GM23338 (cell line): ENCODE results near the gene GFPT2. TPM values are rescaled to one million over a fixed set of nuclear protein-coding genes. Genes with fewer than 3 reads are reported as not detected.

Source experiments
- ATAC-seq: fragments of 200-7000 bp; cut with Tn5 transposase; 3 replicates; pipeline ENCODE4 v1.9.1; 2020
- DNase-seq: peaks from one replicate; pipeline ENCODE4 v3.0.0-alpha.2; 2015; ENCODE audit warnings: low spot score
- H2AFZ ChIP-seq: fragments of 200-600 bp; sonication (generic); 2 replicates; pipeline ENCODE4 v1.8.0; 2016; ENCODE audit warnings: antibody characterized with exemption, mild to moderate bottlenecking, moderate library complexity
- H3F3A ChIP-seq: fragments of 200-600 bp; sonication (generic); replicated peaks from 2 replicates; pipeline ENCODE4 v1.8.0; 2017; ENCODE audit warnings: antibody characterized with exemption, mixed run types, low read depth
- H3K27ac ChIP-seq: fragments of 200-600 bp; sonication (generic); 2 replicates; pipeline ENCODE4 v1.6.1; 2016; ENCODE audit warnings: low read depth
- H3K27me3 ChIP-seq: fragments of 200-600 bp; sonication (generic); 2 replicates; pipeline ENCODE4 v1.8.0; 2016; ENCODE audit warnings: mild to moderate bottlenecking, mixed run types, moderate library complexity; ENCODE audit not compliant: insufficient read depth
- H3K36me3 ChIP-seq: fragments of 200-600 bp; sonication (generic); 2 replicates; pipeline ENCODE4 v1.8.0; 2016; ENCODE audit warnings: mild to moderate bottlenecking; ENCODE audit not compliant: insufficient read depth
- H3K4me1 ChIP-seq: fragments of 200-600 bp; sonication (generic); 2 replicates; pipeline ENCODE4 v1.8.0; 2016; ENCODE audit warnings: mild to moderate bottlenecking, moderate library complexity; ENCODE audit not compliant: insufficient read depth
- H3K4me2 ChIP-seq: fragments of 200-600 bp; sonication (generic); 2 replicates; pipeline ENCODE4 v1.7.1; 2017; ENCODE audit warnings: mixed run types
- H3K4me3 ChIP-seq: fragments of 200-600 bp; sonication (generic); 2 replicates; pipeline ENCODE4 v1.6.1; 2016; ENCODE audit warnings: mixed run types
- H3K79me2 ChIP-seq: fragments of 200-600 bp; sonication (generic); replicated peaks from 2 replicates; pipeline ENCODE4 v1.8.0; 2017; ENCODE audit warnings: mild to moderate bottlenecking; ENCODE audit not compliant: insufficient read depth
- H3K9me2 ChIP-seq: fragments of 200-600 bp; sonication (generic); 2 replicates; pipeline ENCODE4 v1.8.0; 2017; ENCODE audit not compliant: insufficient read depth
- H4K20me1 ChIP-seq: fragments of 200-600 bp; sonication (generic); replicated peaks from 2 replicates; pipeline ENCODE4 v1.8.0; 2017; ENCODE audit warnings: mild to moderate bottlenecking; ENCODE audit not compliant: insufficient read depth
- H3K27ac Mint-ChIP-seq: 2 replicates; pipeline ENCODE4 v1.8.0; 2020; ENCODE audit warnings: inconsistent platforms, mild to moderate bottlenecking, moderate library complexity, mixed read lengths
- H3K27me3 Mint-ChIP-seq: 3 replicates; pipeline ENCODE4 v1.8.0; 2022; ENCODE audit warnings: low read depth, mild to moderate bottlenecking, moderate library complexity, mixed read lengths, inconsistent platforms; ENCODE audit not compliant: insufficient read depth, poor library complexity
- H3K36me3 Mint-ChIP-seq: 3 replicates; pipeline ENCODE4 v1.8.0; 2021; ENCODE audit warnings: low read depth, mild to moderate bottlenecking, inconsistent platforms, moderate library complexity, mixed read lengths
- H3K4me1 Mint-ChIP-seq: 3 replicates; pipeline ENCODE4 v1.8.0; 2020; ENCODE audit warnings: mild to moderate bottlenecking, inconsistent platforms, mixed read lengths
- H3K4me3 Mint-ChIP-seq: 3 replicates; pipeline ENCODE4 v1.8.0; 2021; ENCODE audit warnings: moderate library complexity, mild to moderate bottlenecking, inconsistent platforms, mixed read lengths
- H3K9me3 Mint-ChIP-seq: 3 replicates; pipeline ENCODE4 v1.8.0; 2020; ENCODE audit warnings: moderate library complexity, mild to moderate bottlenecking, inconsistent platforms, mixed read lengths
- CREB1 ChIP-seq: fragments of 250-450 bp; sonication (Bioruptor Pico); IDR thresholded peaks from 2 replicates; pipeline ENCODE4 v1.5.0; 2020; ENCODE audit warnings: low read depth, mild to moderate bottlenecking, moderate library complexity
- CTCF ChIP-seq, 2 experiments: fragments of 200-600 bp in 1 of 2; sonication (generic) in 1 of 2; conservative IDR thresholded peaks; 2 replicates each; pipeline versions ENCODE4 v1.5.1 to v1.6.1; 2016 to 2017; ENCODE audit warnings: antibody characterized with exemption in 2 of 2, low read depth in 2 of 2, mild to moderate bottlenecking in 2 of 2, moderate library complexity in 1 of 2
- EZH2 ChIP-seq: fragments of 200-600 bp; sonication (generic); IDR thresholded peaks from one replicate; pipeline ENCODE4 v1.8.0; 2017; ENCODE audit warnings: antibody characterized with exemption, mild to moderate bottlenecking, low read depth; ENCODE audit not compliant: unreplicated experiment
- EZH2phosphoT487 ChIP-seq: fragments of 200-600 bp; sonication (generic); IDR thresholded peaks from one replicate; pipeline ENCODE4 v1.8.1; 2018; ENCODE audit warnings: antibody characterized with exemption; ENCODE audit not compliant: unreplicated experiment
- JUNB ChIP-seq: IDR thresholded peaks from one replicate; pipeline ENCODE4 v1.6.1; 2016; ENCODE audit warnings: antibody characterized with exemption; ENCODE audit not compliant: unreplicated experiment
- NANOG ChIP-seq: IDR thresholded peaks from 2 replicates; pipeline ENCODE4 v1.6.1; 2016; ENCODE audit warnings: antibody characterized with exemption, borderline replicate concordance
- POLR2AphosphoS5 ChIP-seq: IDR thresholded peaks from 2 replicates; pipeline ENCODE4 v1.6.1; 2016; ENCODE audit warnings: antibody characterized with exemption, low read depth
- ZNF114 ChIP-seq: fragments of 250-450 bp; sonication (Bioruptor Pico); IDR thresholded peaks from 2 replicates; pipeline ENCODE4 v1.5.0; 2020; ENCODE audit warnings: mild to moderate bottlenecking, moderate library complexity
- ZNF331 ChIP-seq: fragments of 250-450 bp; sonication (Bioruptor Pico); IDR thresholded peaks from 2 replicates; pipeline ENCODE4 v1.5.0; 2020; ENCODE audit warnings: low read depth, mild to moderate bottlenecking, moderate library complexity
- ZNF462 ChIP-seq: fragments of 250-450 bp; sonication (Bioruptor Pico); IDR thresholded peaks from 2 replicates; pipeline ENCODE4 v1.5.0; 2020; ENCODE audit warnings: mild to moderate bottlenecking, moderate library complexity
- polyA plus RNA-seq: library from polyadenylated mRNA; unstranded; fragments of >200 nt; fragmentation: Nextera tagmentation; extraction: Ambion mirVana; gene quantifications from 2 replicates; pipeline ENCODE4 v1.2.1, GENCODE V29; 2016
- total RNA-seq: library from RNA; depleted of rRNA; stranded (reverse); fragments of >200 nt; shearing (Covaris generic); gene quantifications from 2 replicates; pipeline ENCODE4 v1.2.3, GENCODE V29; 2014

The GFPT2 gene
- total and polyA plus RNA-seq, 2 experiments from 2014 or later: 82.6 to 120 TPM

- Histone ChIP-seq H3K4me3 (no peak overlapping the region), H3K27me3 (no peaks in the 10 kb centered on the region), H3K4me1 (0 out of 2 replicates have a peak, but pooled peaks cover 3% of the 10 kb centered on the region), H4K20me1 (peaks cover 8% of the 10 kb centered on the region), H3K4me2 (no peak overlapping the region), H3K79me2 (peaks cover 60% of the 10 kb centered on the region), H3K27ac (no peak overlapping the region), H3F3A (no peaks in the 10 kb centered on the region), H3K9me2 (no peaks in the 10 kb centered on the region), H2AFZ (no peak overlapping the region), H3K36me3 (peaks cover 14% of the 10 kb centered on the region; the same call in 1 of the 2 replicates)
- H3K9me3 Mint-ChIP-seq: no peaks in the 10 kb centered on the region
- peaks cover 15% of the 10 kb centered on the region; the same call in 2 of the 3 replicates for H3K4me1 Mint-ChIP-seq
- H3K36me3 Mint-ChIP-seq: peaks cover 56% of the 10 kb centered on the region
- TF ChIP-seq EZH2phosphoT487 (no peak), EZH2 (no peak), POLR2AphosphoS5 (no peak), CREB1 (CRISPR knock-in tag) (no peak)
- DNase-seq (no peak), ATAC-seq (no peak)
- H3K27ac Mint-ChIP-seq: no peak overlapping the region
- H3K27me3 Mint-ChIP-seq: peaks cover 2% of the 10 kb centered on the region
- H3K4me3 Mint-ChIP-seq: no peak overlapping the region
These were observed 70.9 kb downstream of the GFPT2 start for GRCh38 chr5:180282281-180282680.

- H3K27me3 Mint-ChIP-seq: peaks cover 2% of the 10 kb centered on the region
- no peaks in the 10 kb centered on the region for H3K9me3 Mint-ChIP-seq
- Histone ChIP-seq H3K36me3 (peaks cover 19% of the 10 kb centered on the region; the same call in 1 of the 2 replicates), H2AFZ (no peak overlapping the region), H3K4me3 (no peak overlapping the region), H3K9me2 (no peaks in the 10 kb centered on the region), H4K20me1 (peaks cover 8% of the 10 kb centered on the region; the same call in 1 of the 2 replicates), H3K27me3 (no peaks in the 10 kb centered on the region), H3F3A (no peaks in the 10 kb centered on the region), H3K79me2 (peaks cover 58% of the 10 kb centered on the region), H3K4me1 (0 out of 2 replicates have a peak, but pooled peaks cover 3% of the 10 kb centered on the region), H3K27ac (no peak overlapping the region), H3K4me2 (no peak overlapping the region)
- peaks cover 56% of the 10 kb centered on the region for H3K36me3 Mint-ChIP-seq
- H3K4me1 Mint-ChIP-seq: peaks cover 15% of the 10 kb centered on the region; the same call in 2 of the 3 replicates
- no peak overlapping the region for H3K4me3 Mint-ChIP-seq
- no peak overlapping the region for H3K27ac Mint-ChIP-seq
- DNase-seq (no peak), ATAC-seq (no peak)
- TF ChIP-seq EZH2 (no peak), JUNB (no peak), EZH2phosphoT487 (no peak), ZNF331 (CRISPR knock-in tag) (no peak), ZNF114 (CRISPR knock-in tag) (no peak), ZNF462 (no peak), CTCF (conservative IDR thresholded peaks at IDR 0.05; ENCODE audit: low read depth in 2 of 2) (no peak), CREB1 (CRISPR knock-in tag) (no peak), NANOG (no peak)
These were observed 71.4 kb downstream of the GFPT2 start for GRCh38 chr5:180281706-180282105.
